ENCODE results near the gene CFDP1.

CFDP1 gene

GRCh38 chr16:75317532-75317931, 115.8 kb downstream of the CFDP1 start:
- DNase-seq: peak; percentile 38

- DNase-seq: peak; percentile 50
Observed at GRCh38 chr16:75317101-75317522, 116.2 kb downstream of the CFDP1 start.

- DNase-seq: no peak
Observed at GRCh38 chr16:75315539-75316306, 117.6 kb downstream of the CFDP1 start.

DNA sequence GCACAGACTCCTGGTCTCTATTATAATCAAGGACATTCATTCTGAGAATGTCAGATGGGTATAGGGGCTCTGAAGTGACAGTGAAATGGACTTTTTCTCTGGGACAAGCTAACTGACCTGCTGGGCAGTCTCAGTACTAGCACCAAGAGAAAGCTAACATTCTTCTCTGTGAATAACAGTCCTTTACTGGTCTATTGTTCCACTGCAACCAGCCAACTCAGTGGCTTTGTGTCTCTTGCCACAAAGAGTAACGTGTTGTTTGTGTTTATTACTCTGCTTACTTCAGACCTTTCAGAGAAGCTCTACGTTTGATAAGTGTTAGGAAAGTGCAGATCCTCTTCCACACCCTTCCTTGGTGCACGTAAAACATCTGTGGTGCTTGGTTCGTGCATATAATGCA, 120.4 kb downstream of the CFDP1 start:
- DNase-seq: no peak

- DNase-seq: no peak
Observed at GRCh38 chr16:75311383-75311938, 121.8 kb downstream of the CFDP1 start.

GRCh38 chr16:75310541-75310940, 122.8 kb downstream of the CFDP1 start:
- DNase-seq: no peak

- no peak for DNase-seq
Observed at GRCh38 chr16:75309899-75310430, 123.3 kb downstream of the CFDP1 start.

DNA sequence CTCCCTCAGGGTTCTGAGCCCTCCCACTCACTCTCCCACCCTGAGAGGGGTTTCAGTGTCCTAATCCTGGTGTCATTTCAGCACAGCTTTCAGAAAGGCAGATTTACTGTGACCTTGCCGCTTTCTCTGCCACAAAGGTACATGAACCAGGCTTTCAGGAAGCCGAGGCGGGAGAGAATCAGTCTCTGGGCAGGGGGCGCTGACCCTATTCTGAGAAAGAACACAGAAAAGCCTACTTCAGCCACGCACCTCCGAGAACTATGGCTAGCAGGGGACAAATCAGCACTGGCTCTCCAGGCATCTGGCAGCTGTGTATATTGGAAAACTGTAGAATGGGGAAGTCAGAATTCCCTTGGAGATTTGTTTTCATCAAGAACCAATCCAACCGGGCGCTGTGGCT, 124.1 kb downstream of the CFDP1 start:
- no peak for DNase-seq

- peak; percentile 37 for DNase-seq
Observed at GRCh38 chr16:75308011-75308410, 125.3 kb downstream of the CFDP1 start.

DNA sequence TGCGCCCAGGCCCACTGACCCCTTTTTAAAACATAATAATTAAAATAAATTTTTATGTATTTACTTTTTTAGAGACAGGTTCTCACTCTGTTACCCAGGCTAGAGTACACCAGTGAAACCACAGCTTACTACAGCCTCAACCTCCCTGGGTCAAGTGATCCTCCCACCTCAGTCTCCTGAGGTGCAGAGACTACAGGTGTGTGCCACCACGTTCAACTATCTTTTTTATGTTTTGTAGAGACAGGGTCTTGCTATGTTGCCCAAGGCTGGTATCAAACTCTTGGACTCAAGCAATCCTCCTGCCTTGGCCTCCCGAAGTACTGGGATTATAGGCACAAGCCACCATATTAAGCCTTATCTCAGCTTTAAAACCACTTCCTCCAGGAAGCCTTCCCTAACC, 125.8 kb downstream of the CFDP1 start:
- no peak for DNase-seq

GRCh38 chr16:75306099-75306762, 127.1 kb downstream of the CFDP1 start:
- DNase-seq: no peak

- DNase-seq: peak; percentile 58
Observed at GRCh38 chr16:75305364-75306098, 127.8 kb downstream of the CFDP1 start.

GRCh38 chr16:75304521-75305363, 128.6 kb downstream of the CFDP1 start:
- DNase-seq: no peak

DNA sequence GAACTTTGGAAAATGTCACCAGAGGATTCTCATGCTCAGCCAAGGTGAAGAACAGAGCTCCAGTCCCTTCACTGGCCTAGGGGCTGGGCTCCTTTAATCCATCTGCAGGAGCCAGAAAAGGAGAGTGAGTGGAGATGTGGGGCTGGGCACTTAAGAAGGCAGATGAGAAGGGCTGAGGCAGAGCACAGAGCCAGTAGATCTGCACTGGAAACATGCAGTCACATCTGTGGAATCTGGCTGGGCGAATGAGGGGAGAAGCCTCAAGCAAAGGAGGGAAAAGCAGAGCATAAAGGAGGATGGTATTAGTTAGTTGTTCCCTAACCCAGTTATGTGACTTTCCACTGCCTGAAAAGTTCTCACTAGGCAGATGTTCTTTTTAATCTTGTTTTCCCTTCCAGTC, 131.5 kb downstream of the CFDP1 start:
- DNase-seq: no peak

GRCh38 chr16:75298267-75298666, 135.0 kb downstream of the CFDP1 start:
- DNase-seq: no peak

DNA sequence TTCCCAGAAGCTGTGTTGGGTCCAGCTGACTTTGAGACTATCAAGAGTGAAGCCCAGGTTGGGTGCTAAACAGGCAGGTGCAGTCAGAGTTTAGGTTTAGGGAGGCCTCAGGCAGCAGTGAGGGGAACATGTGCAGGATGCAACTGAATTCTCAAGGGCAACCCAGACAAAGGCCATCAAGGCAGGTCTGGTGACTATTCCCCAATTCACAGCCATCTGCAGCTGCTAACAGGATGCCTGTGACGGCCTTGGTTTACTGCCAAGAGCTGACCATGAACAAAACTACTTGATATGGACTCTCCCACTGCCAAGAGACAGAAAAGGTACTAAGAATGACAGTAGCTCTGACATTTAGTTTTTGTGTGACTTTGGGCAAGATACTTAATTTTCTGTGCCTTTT, 136.7 kb downstream of the CFDP1 start:
- DNase-seq: peak; percentile 49

- DNase-seq: no peak
Observed at GRCh38 chr16:75294773-75295459, 138.4 kb downstream of the CFDP1 start.

GRCh38 chr16:75293772-75294171, 139.5 kb downstream of the CFDP1 start:
- DNase-seq: no peak

DNA sequence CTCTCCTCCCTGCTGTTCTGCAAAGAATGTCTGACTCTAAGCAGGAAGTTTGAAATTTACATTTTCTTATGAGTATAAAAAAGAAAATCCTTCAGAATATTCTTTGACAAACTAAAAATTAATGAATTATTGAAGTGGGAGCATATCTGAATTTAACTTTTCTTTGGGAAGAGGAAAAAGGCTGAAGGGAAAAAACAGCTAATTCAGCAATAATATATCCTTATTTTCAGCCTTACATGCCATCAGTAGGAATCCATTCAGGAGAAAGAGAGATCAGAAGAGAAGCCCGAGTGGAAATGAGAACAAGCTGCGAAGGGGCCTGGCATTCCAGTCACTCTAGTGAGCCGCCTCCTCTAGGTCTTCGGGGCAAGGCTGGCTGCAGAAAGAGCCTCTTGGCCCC, 140.1 kb downstream of the CFDP1 start:
- no peak for DNase-seq

DNA sequence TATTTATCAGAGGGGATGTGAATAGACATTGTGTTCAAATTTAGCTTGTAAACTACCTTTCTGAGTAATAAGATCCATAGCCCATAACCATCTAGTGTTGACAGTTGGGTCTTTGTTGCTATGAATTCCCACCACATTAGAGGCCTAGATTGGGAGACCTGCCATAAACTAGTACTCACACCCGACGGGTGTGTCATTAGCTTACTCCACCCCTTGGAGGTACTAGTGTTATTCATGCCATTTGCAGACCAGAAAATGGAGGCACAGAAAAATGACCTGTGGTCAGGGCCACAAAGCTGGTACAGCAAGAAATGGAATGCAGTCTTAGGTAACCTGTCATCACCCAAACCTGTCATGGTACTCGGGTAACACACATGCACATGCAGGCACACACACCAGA, 140.6 kb downstream of the CFDP1 start:
- DNase-seq: no peak

- no peak for DNase-seq
Observed at GRCh38 chr16:75289189-75289588, 144.1 kb downstream of the CFDP1 start.
